MG63 (cell line): ENCODE data around the gene STX10. TPM values are rescaled to one million over a fixed set of nuclear protein-coding genes. Genes with fewer than 3 reads are reported as not detected.
A peak's percentile ranks its signal among the peaks of the same experiment; 100 is the strongest.
"Not testable (repeated sequence)": the region's sequence is repeated elsewhere in the genome, so short reads cannot be mapped to it uniquely, and the experiment has no call there.

Source experiments
- DNase-seq: peaks from one replicate; pipeline ENCODE4 v3.0.0-alpha.2; 2020
- H3K27me3 ChIP-seq: fragments of 250-450 bp; sonication (Bioruptor Pico); 2 replicates; pipeline ENCODE4 v1.5.1; 2020; ENCODE audit warnings: mild to moderate bottlenecking, moderate library complexity
- H3K36me3 ChIP-seq: fragments of 250-450 bp; sonication (Bioruptor Pico); 2 replicates; pipeline ENCODE4 v1.5.1; 2020; ENCODE audit warnings: mild to moderate bottlenecking, moderate library complexity
- H3K4me3 ChIP-seq: fragments of 250-450 bp; sonication (Bioruptor Pico); 2 replicates; pipeline ENCODE4 v1.5.1; 2020; ENCODE audit warnings: mild to moderate bottlenecking, moderate library complexity
- H3K9me3 ChIP-seq: fragments of 250-450 bp; sonication (Bioruptor Pico); 2 replicates; pipeline ENCODE4 v1.5.1; 2020; ENCODE audit warnings: mild to moderate bottlenecking, moderate library complexity
- total RNA-seq: library from RNA; depleted of rRNA; stranded (reverse); fragments of >200 nt; shearing (Covaris generic); gene quantifications from 2 replicates; pipeline ENCODE4 v1.2.3, GENCODE V29; 2014; ENCODE audit warnings: low replicate concordance; rRNA removed

Gene STX10, protein sequence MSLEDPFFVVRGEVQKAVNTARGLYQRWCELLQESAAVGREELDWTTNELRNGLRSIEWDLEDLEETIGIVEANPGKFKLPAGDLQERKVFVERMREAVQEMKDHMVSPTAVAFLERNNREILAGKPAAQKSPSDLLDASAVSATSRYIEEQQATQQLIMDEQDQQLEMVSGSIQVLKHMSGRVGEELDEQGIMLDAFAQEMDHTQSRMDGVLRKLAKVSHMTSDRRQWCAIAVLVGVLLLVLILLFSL
- 281 and 371 TPM in 2 replicates for total RNA-seq

DNA sequence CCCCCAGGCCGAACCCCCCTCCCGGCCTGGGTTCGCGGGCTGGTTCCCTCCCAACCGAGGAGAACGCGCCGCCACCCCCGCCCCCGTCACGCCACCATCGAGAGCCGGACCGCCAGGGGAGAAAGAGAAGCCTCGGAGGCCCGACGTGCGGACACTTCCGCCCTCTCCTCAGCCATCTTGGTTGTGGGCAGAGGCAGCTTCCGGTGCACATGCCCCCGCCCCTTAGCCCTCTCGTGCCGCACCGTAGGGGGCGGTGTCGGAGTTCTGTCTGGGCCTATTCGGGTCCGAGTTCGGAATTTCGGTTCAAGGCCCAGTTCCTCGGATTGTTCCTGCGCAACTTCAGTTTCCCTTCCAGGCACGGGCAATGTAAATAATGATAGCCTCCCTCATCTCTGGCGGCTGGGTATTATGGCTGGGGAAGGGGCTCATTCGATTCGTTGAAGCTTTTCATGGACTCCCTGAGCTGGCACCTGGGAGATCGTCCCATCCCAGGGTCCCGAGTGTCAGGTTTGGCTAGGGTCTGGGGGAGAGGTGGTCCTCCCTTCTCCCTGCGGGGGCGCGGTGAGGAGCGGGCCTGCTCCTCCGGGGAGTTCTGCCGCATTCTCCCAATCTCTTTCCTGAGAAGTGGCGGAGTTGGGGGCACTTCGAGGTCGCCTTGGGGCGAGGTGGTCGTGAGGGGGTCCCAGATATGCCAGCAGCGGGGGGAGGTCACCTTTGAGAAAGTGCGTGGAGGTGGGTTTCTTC is at the start of gene STX10, which contains the start of gene IER2:
STX10 (minus strand) TSS at position 189 of the 744 bp plus-strand sequence. CDS start 202 bp downstream, outside the sequence.
IER2 (plus strand) TSS at position 225 of the 744 bp plus-strand sequence. CDS start 2,776 bp downstream, outside the sequence.
- peak within 1 kb of the TSS; percentile 92 for H3K4me3 ChIP-seq
- H3K27me3 ChIP-seq, result no peaks in the 10 kb centered on the region
- H3K36me3 ChIP-seq, result peaks cover 52% of the 10 kb centered on the region
- no peaks in the 10 kb centered on the region for H3K9me3 ChIP-seq
- peak; percentile 100 for DNase-seq

DNA sequence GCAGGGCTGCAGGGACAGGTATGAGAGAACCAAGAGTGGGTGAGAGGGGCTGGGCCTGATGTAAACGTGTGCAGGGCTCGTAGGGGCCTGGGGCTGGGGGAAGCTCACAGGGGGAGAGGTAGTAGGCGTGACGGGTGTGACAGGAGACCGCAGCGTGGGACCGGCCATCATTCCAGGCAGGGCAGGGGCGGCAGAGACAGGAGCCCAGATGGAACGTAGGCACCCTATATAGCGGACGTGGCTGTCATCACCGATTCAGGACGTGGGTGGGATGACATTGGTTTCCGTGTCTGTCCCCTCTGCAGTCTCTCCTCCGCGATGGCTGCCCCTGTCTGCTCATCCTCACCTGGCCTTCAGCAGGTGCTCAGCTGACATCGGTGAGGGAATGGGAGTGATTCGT is 48.5 kb upstream of the STX10 start:
- H3K27me3 ChIP-seq, result no peaks in the 10 kb centered on the region
- H3K36me3 ChIP-seq, result no peaks in the 10 kb centered on the region
- H3K4me3 ChIP-seq, result no peak overlapping the region
- no peak for DNase-seq
- no peaks in the 10 kb centered on the region for H3K9me3 ChIP-seq

DNA sequence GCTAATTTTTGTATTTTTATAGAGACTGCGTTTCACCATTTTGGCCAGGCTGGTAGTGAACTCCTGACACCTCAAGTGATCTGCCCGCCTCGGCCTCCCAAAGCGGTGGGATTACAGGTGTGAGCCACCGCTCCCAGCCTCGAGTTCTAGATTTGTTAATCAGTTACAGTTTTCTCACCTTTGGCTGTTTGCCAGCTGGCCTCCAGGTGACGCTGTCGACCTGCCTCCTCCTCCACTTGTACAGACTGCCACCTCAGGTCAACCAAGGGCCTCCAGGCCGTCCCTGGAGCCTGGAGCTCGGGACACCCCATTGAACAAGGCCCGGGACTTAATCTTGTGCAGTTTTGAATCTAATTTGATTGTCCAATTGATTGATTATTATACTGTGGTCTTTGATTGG is 45.5 kb upstream of the STX10 start:
- Histone ChIP-seq H3K27me3 (no peaks in the 10 kb centered on the region), H3K4me3 (no peak overlapping the region), H3K9me3 (no peaks in the 10 kb centered on the region), H3K36me3 (no peaks in the 10 kb centered on the region)
- DNase-seq, result no peak

DNA sequence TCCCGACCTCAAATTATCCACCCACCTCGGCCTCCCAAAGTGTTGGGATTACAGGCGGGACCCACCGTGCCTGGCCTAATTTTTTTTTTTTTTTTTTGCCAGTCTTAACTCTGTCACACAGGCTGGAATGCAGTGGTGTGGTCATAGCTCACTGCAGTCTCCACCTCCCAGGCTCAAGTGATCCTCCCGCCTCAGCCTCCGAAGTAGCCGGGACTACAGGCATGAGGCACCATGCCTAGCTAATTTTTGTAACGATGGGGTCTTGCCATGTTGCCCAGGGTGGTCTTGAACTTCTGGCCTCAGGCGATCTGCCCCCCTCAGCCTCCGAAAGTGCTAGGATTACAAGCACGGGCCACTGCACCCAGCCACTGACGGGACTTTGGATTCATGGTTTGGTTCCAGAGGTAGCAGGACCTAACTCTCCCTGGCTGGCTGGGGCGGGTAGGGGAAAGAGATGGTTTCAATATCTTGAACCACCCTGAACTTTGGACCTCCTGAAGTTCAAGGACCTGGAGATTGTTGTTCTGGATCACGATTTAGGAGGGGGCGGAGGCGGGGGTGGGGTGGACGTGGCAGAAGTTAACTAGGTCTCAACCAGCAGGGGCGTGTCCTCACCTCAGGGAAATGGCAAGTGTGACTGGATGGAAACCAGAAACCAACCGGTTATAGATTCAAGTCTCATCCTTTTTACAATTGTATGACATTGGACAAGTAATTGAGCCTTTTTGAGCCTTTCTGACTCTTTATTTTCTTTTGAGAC is 40.8 kb upstream of the STX10 start:
- Histone ChIP-seq H3K9me3 (no peaks in the 10 kb centered on the region; the same call in 1 of the 2 replicates), H3K36me3 (no peaks in the 10 kb centered on the region), H3K4me3 (no peak overlapping the region), H3K27me3 (no peaks in the 10 kb centered on the region)
- DNase-seq, result no peak

DNA sequence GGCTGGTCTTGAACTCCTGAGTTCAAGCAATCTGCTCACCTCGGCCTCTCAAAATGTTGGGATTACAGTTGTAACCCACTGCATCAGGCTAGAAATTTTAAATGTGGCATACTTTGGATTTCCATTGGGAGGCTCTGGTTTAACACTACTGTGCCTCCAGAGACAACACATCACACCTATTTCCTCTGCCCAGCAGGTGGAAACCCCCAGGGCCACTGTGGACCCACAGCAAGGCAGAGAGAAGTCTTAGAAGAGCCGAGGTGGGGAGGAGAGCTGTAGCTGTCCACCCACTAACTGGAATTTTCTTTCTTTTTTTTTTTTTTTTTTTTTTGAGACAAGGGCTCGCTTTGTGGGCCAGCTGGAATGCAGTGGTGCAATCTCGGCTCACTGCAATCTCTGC is 39.4 kb upstream of the STX10 start:
- DNase-seq, result no peak
- Histone ChIP-seq H3K36me3 (no peaks in the 10 kb centered on the region), H3K27me3 (no peaks in the 10 kb centered on the region), H3K9me3 (peaks cover 1% of the 10 kb centered on the region; the same call in 1 of the 2 replicates), H3K4me3 (no peak overlapping the region)

DNA sequence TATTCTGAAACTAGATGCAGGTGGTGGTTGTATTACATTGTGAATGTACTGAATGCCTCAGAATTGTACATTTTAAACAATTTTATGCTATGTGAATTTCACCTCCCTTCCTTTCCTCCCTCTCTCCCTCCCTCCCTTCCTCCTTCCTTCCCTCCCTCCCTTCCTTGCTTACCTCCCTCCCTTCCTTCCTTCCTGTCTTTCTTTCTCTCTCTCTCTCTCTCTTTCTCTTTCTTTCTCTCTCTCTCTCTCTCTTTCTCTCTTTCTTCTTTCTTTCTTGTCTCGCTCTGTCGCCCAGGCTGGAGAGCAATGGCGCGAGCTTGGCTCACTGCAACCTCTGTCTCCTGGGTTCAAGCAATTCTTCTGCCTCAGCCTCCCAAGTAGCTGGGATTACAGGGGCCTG is 37.2 kb upstream of the STX10 start:
- no peak for DNase-seq
- Histone ChIP-seq H3K27me3 (no peaks in the 10 kb centered on the region), H3K36me3 (no peaks in the 10 kb centered on the region), H3K4me3 (no peak overlapping the region), H3K9me3 (peaks cover 1% of the 10 kb centered on the region; the same call in 1 of the 2 replicates)

DNA sequence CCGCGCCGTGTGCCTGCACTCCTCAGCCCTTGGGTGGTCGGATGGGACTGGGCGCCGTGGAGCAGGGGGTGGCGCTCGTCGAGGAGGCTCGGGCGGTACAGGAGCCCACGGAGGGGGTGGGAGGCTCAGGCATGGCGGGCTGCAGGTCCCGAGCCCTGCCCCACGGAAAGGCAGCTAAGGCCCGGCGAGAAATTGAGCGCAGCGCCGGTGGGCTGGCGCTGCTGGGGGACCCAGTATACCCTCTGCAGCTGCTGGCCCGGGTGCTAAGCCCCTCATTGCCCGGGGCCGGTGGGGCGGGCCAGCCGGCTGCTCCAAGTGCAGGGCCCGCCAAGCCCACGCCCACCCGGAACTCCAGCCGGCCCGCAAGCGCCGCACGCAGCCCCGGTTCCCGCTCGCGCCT is 36.5 kb upstream of the STX10 start:
- not testable (repeated sequence) for H3K4me3 ChIP-seq, DNase-seq, H3K36me3 ChIP-seq, H3K9me3 ChIP-seq, H3K27me3 ChIP-seq

DNA sequence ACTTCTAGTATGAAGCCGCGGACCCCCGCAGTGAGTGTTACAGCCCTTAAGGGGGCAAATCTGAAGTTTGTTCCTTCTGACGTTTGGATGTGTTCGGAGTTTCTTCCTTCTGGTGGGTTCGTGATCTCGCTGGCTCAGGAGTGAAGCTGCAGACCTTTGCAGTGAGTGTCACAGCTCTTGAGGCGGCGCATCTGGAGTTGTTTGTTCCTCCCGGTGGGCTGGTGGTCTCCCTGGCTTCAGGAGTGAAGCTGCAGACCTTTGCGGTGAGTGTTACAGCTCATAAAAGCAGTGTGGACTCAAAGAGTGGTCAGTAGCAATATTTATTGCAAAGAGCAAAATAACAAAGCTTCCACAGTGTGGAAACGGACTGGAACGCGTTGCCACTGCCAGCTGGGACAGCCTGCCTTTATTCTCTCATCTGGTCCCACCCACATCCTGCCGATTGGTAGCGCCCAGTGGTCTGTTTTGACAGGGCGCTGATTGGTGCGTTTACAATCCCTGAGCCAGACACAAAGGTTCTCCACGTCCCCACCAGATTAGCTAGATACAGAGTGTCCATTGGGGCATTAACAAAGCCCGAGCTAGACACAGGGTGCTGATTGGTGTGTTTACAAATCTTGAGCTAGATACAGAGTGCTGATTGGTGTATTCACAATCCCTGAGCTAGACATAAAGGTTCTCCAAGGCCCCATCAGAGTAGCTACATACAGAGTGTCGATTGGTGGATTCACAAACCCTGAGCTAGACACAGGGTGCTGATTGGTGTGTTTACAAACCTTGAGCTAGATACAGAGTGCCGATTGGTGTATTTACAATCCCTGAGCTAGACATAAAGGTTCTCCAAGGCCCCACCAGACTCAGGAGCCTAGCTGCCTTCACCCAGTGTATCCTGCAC is 35.8 kb upstream of the STX10 start:
- not testable (repeated sequence) for H3K36me3 ChIP-seq, H3K9me3 ChIP-seq, H3K4me3 ChIP-seq, H3K27me3 ChIP-seq, DNase-seq

DNA sequence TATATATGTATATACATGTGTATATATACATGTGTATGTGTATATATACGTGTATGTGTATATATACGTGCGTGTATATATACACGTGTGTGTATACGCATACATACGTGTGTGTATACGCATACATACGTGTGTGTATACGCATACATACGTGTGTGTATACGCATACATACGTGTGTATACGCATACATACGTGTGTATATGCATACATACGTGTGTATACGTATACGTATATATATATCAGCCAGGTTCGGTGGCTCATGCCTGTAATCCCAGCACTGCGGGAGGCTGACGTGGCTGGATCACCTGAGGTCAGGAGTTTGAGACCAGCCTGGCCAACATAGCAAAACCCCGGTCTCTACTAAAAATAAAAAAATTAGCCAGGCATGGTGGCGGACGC is 34.8 kb upstream of the STX10 start:
- not testable (repeated sequence) for H3K9me3 ChIP-seq, H3K36me3 ChIP-seq, H3K4me3 ChIP-seq, DNase-seq, H3K27me3 ChIP-seq

DNA sequence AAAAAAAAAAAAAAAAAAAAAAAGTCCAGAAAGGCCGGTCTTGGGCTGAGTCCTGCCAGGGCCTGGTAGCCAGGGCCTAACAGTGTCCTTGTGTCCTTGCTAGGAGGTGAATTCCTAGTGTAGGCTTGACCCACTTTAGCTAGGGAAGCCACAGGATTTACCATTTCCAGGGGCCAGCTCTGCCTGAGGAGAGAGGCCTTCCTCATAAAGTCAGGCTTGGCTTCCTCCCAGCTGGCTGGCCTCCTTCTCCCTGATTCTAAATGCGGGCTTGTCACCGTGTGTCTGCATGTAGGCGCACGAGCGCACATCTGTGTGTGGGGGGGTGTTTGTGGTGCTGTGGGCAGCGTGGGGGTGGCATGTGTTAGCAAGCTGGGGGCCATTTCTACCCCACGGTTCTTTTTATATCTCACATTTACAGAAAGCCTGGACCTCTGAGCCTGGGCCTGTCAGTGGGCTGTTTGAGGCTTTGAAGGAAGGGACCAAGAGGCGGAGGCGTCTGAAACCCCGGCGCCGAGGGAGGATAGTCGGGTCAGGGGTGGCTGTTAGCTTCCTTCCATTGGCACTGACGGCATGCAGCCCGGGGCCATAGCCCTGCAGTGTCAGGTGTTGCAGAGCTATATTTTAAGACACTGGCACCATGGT is 31.7 kb upstream of the STX10 start:
- DNase-seq, result peak; percentile 84

DNA sequence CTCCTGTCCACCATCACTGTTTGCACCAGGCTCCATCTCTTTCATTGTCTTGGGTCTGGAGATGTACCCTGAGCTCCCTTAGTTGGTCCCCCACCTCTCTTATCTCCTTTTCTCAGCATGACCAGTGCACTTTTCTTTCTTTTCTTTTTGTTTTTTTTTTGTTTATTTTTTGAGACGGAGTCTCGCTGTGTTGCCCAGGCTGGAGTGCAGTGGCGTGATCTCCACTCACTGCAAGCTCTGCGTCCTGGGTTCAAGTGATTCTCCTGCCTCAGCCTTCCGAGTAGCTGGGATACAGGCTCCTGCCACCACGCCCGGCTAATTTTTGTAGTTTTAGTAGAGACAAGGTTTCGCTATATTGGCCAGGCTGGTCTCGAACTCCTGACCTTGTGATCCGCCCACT is 28.1 kb upstream of the STX10 start:
- H3K9me3 ChIP-seq, H3K36me3 ChIP-seq, H3K27me3 ChIP-seq, DNase-seq, H3K4me3 ChIP-seq: not testable (repeated sequence)

More for the DNA sequence above, 31.7 kb upstream of the STX10 start:
- Histone ChIP-seq H3K36me3 (no peaks in the 10 kb centered on the region), H3K27me3 (no peaks in the 10 kb centered on the region), H3K9me3 (peaks cover 1% of the 10 kb centered on the region; the same call in 1 of the 2 replicates), H3K4me3 (no peak overlapping the region)

DNA sequence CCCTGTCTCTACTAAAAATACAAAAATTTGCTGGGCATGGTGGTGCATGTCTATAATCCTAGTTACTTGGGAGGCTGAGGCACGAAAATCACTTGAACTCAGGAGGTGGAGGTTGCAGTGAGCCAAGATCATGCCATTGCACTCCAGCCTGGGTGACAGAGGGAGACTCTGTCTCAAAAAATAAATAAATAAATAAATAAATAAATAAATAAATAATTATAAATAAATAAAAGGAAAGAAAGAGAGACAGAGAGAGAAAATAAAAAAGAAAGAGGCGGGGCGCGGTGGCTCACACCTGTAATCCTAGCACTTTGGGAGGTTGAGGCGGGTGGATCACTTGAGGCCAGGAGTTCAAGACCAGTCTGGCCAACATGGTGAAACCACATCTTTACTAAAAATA is 27.4 kb upstream of the STX10 start:
- DNase-seq, H3K9me3 ChIP-seq: not testable (repeated sequence)

DNA sequence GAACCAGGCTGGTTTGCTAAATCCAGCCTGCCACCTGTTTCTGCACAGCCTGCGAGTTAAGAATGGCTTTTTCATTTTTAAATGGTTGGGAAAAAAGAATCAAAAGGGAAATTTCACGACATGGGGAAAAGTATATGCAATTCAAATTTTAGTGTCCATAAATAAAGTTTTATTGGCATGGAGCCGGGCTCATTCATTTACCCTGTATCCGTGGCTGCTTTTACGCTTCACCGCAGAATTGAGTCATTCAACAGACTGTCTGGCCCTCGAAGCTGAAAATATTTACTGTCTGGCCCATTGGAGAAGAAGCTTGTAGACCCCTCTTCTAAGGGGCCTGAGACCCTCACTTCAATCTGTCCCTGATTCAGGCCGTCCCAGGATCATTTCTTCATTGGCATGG is 26.2 kb upstream of the STX10 start:
- Histone ChIP-seq H3K36me3 (no peaks in the 10 kb centered on the region), H3K27me3 (no peaks in the 10 kb centered on the region), H3K9me3 (no peaks in the 10 kb centered on the region), H3K4me3 (no peak overlapping the region)
- DNase-seq, result peak; percentile 53

More for the DNA sequence above, 27.4 kb upstream of the STX10 start:
- H3K4me3 ChIP-seq, H3K36me3 ChIP-seq, H3K27me3 ChIP-seq: not testable (repeated sequence)

DNA sequence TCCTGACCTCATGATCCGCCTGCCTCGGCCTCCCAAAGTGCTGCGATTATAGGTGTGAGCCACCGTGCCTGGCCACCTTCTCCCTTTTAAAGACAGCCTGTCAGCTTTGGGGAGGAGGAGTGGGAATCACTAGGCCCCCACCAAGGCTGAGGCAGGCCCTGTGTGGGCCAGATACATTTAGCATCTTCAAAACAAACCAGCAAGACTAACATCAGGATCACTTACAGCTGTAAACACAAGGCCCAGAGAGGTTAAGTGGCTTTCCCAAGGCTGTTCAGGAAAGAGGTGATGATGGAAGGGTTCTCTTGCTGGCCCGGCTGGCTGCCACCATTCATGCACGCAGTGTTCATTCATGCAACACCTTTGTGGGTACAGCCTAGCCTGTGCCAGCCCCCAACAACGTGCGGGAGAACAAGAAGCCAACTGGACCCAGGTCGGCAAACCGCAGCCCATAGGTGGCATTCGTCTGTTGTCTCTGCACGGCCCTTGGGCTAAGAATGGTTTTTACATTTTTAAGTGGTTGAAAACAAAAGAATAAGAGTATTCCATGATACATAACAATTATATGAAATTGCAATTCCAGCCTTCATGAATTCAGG is 23.1 kb upstream of the STX10 start:
- H3K9me3 ChIP-seq, result no peaks in the 10 kb centered on the region
- no peak for DNase-seq

DNA sequence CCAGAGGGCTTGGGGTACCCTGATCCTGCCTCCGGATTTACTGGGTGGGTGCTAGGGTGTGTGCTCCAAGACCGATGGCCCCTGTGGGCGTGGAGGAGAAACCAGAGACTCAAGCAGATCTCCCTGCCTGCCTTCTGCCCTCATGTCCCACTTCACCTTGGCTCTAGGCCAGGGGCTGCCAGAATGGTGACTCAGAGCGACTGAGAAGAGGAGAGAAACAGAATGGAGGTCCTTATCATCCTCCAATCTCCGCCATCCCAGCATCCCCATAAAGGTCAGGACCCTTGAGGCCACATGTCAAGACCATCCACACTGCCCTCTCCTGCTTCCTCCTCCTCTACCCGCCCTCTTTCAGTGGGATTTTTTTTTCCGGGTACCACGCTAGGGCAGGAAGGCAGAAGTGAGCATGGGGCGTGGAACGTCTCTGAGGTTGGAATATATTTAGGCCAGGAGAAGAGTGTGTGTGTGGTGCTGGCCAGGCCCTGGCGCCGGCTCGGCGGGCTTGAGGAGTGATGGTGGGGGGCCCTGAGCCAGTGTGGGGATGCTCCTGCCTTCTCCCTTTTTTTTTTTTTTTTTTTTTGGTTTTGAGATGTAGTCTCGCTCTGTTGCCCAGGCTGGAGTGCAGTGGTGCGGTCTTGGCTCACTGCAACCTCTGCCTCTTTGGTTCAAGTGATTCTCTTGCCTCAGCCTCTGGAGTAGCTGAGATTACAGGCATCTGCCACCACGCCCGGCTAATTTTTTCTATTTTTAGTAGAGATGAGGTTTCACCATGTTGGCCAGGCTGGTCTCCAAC is 22.4 kb upstream of the STX10 start:
- no peak overlapping the region for H3K4me3 ChIP-seq
- peak; percentile 98 for DNase-seq
- H3K9me3 ChIP-seq, result no peaks in the 10 kb centered on the region
- H3K27me3 ChIP-seq, result no peaks in the 10 kb centered on the region
- H3K36me3 ChIP-seq, result no peaks in the 10 kb centered on the region

More for the DNA sequence above, 23.1 kb upstream of the STX10 start:
- Histone ChIP-seq H3K27me3 (no peaks in the 10 kb centered on the region), H3K4me3 (no peak overlapping the region), H3K36me3 (no peaks in the 10 kb centered on the region)
